Stimulated activated CD4-positive, alpha-beta T cell treated with anti-CD3 and anti-CD28 coated beads, Interleukin-12 subunit alpha, Interleukin-12 subunit beta, amount 100 ng/mL, for 4 hours (primary cell): Measurements from ENCODE around the gene CYS1.
"Not testable (repeated sequence)": the region's sequence is repeated elsewhere in the genome, so short reads cannot be mapped to it uniquely, and the experiment has no call there.

Experiments
- DNase-seq: peaks from one replicate; pipeline ENCODE4 v3.0.0-alpha.2; 2020

CYS1 gene

GRCh38 chr2:10045561-10046355, 34.5 kb downstream of the CYS1 start:
- DNase-seq, result no peak

DNA sequence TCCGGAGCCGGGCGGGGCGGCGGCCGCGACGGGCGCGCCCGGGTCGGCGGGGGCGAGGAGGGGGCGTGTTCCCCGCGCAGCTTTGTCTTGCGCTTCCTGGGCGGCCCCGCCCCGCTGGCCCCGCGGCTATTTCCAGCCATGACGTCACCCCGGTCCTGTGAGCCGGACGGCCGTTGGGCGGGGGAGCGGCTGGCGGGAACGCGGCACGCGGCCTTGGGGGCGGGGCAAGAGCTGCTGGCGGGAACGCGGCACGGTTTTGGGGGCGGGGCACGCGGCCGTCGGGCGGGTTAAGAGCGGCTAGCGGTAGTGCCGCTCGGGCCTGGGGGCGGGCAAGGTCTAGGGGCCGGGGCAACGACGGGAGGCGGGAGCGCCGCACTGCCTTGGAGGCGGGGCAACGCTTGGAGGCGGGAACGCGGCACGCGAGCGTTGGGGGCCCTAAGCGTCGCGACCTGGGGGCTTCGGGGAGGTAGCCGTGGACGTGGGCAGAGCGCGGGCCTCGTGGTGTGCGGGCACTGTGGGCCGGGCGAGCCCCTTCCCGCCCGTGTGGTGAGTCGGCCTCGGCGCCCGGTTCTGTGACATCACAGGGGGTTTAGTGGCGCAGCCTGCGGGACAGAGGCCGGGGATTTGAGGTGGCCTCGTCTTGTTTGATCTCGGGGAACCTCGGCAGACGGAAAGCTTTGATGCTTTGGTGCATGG, 36.2 kb downstream of the CYS1 start:
- peak; percentile 99 for DNase-seq

- peak; percentile 78 for DNase-seq
These were observed 36.8 kb downstream of the CYS1 start, which contains the start of gene KLF11 for GRCh38 chr2:10043256-10043905. TSS of gene KLF11 (plus strand) at chr2:10043550. CDS start at chr2:10043717, 167 bp downstream.

- DNase-seq, result peak; percentile 18
These were observed 37.7 kb downstream of the CYS1 start for GRCh38 chr2:10042301-10043161.

GRCh38 chr2:10041711-10042110, 38.5 kb downstream of the CYS1 start:
- no peak for DNase-seq

DNA sequence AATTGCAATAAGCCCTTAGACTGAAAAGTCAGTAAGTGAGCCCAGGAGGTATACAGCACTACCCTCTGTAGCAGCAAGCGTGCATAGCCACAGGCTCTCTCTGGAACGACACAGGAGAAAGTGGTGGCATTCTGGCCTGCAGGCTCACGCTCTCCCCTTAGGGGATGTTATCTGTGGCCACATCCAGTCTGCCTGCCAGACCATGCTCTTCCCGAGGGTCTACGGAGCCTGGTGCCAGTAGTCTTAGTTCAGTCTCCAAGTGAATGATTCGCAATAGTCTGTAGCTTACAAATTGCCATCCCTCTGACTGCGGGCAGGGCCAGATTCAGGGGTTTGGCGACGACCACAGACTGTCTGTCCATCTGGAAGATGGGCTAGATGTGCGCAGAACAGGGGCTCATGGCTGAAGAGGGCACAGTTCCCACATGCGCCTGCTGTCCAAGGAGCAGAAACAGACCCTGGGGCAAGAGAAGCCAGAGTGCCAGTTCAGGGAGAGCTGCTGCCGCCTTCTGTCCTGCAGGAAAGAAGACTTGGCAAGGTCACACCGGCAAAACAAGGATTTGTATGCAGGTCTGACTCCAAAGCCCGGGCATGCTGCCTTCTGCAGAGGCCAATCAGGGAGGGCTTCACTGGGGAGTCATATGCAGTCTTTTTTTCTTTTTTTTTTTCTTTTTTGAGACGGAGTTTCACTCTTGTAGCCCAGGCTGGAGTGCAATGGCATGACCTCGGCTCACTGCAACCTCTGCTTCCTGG, 40.4 kb downstream of the CYS1 start:
- DNase-seq, result no peak

- DNase-seq, result no peak
These were observed 41.5 kb downstream of the CYS1 start for GRCh38 chr2:10038716-10039115.

DNA sequence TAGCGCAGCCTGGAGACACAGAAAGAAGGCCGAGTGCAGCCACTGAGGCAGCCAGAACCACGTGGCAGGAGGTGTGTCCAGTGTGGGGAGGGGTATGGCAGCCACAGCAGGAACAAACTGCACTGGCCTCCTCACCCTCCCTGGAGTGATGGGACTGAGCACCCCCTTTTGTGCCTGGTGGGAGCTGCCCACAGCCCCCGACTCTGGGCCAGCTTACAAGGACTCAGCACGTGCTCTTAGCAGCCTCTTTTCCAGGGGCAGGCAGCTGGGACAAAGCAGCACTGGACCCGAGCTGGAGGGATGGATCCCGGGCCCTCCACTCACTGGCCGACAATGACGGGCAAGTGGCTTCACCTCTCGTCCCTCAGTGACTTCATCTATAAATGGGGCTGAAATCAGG, 42.1 kb downstream of the CYS1 start:
- DNase-seq, result no peak

GRCh38 chr2:10036095-10036884, 43.9 kb downstream of the CYS1 start:
- DNase-seq, result no peak

GRCh38 chr2:10035633-10036032, 44.6 kb downstream of the CYS1 start:
- DNase-seq, result no peak

GRCh38 chr2:10035053-10035422, 45.2 kb downstream of the CYS1 start:
- DNase-seq, result no peak

DNA sequence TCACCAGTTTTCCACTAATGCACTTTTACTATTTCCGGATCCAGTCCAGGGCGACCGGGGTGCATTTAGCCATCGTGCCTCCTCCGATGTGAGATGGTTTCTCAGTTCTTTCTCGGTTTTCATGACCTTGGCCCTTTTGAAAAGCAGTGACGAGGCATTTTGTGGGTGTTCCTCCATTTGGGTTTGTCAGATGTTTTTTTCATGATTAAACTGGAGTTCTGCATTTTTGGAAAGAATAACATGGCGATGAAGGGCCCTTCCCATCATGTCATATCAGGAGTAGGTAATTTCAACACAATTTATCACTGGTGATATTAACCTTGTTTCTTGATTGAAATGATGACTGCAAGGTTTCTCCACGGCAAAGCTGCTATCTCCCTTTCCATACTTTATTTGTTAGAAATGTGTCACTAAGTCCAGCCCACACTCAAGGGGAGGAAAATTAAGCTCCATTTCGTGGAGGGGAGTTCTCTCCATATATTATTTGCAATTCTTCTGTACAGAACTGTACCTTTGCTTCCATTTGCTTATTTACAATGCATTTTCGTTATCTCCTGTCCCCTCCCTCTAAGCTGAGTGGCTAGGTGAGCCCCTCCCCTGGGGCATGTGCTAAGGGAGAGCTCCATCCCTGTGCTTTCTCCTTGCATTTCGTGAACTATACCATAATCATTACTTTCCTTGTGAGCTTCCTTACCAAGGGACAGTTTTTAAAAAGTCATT, 45.7 kb downstream of the CYS1 start:
- DNase-seq, result no peak

DNA sequence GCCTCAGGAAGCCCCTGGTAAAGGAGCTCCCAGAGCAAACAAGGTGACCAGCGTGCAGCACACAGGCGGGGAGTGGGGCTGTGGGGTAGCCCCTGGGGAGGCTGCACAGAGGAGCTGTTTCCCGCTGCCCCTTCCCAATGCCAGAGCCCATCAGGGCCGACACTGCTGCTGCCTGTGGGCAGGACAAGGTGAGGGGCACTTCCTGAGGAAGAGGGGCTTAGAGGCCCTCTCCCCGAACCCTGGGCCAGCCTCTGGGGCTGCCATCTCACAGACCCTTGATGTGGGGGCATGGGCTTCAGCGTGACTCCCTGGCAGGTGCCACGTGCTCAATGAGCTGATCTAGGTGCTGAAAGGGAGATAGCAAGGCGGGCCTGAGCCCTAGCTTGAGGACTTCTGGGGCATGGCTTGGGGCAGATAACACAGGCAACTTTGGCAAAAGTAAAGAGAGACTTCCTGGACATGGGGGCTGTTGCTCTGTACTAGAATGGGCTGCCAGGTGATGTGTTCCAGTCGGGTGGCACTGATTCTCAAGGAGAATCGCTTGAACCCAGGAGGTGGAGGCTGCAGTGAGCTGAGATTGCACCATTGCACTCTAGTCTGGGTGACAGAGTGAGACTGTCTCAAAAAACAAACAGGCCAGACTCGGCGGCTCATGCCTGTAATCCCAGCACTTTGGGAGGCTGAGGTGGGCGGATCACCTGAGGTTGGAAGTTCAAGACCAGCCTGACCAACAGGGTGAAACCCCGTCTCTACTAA, 46.8 kb downstream of the CYS1 start:
- DNase-seq, result no peak

DNA sequence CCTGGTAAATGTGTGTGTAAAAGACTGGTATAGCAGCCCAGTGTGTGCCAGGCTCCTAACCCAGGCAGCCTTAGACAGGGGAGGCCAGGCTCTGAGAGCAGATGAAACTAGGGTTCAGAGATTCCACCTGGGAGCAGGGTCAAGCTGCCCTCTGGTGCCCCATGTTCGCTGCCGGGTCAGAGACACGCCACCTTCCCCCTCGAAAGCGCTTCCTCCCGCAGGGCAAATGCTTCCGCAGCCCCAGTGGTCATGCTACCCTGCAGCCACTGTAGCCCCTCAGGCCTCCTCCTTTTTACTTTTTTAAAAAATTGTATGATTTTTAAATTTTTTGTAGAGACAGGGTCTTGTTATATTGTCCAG, 47.5 kb downstream of the CYS1 start:
- no peak for DNase-seq

DNA sequence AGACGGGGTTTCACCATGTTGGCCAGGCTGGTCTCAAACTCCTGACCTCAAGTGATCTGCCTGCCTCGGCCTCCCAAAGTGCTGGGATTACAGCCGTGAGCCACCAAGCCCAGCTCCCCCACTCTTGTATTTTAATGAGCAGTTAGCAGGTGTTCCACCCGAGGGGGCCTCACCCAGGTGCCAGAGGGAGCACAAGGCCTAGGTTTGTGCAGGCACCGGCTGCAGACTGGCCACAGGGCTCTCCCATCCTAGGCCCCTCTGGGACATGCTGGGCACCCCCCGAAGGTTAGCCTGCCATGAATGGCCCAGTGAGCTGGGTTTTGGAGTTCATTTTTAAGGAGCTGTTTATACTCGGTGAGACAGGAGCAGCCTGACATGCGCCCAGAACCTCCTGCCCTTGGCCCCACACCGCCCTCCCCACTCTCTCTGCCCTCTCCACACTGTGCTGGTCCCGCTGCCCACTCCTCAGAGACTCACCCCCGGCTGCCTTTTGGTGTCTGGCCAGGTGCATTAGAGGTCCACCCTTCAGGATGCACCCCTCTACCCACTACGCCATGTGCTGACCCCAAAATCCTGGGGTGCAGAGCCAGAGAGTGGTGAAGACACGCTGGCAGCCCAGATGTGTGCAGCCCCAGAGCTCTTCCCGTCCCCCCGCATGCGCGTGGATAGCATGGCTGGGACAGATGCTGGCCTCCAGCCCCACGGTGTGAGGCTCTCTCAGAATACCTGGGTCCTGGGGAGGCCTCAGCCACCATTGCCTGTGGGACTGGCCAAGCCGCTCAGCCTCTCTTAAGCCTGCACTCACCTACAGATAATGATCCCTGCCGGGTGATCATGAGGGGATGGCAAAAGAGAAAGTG, 48.1 kb downstream of the CYS1 start:
- no peak for DNase-seq

GRCh38 chr2:10030798-10031197, 49.4 kb downstream of the CYS1 start:
- not testable (repeated sequence) for DNase-seq

DNA sequence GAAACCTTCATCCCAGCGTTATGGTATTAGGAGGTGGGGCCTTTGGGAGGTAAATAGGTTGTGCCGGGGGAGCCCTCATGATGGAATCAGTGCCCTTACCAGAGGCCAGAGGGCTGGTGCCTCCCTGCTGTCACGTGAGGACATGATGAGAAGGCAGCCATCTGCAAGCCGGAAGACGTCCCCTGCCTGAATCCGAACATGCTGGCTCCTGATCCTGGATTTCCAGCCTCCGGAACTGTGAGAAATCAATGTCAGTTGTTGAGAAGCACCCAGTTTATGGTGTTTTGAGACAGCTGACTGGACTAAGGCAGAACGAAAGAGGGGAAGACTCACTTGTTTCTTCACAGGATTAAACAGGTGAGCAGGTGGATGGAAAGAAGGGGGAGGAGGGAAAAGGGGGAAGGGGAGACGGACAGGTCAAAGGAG, 49.9 kb downstream of the CYS1 start:
- DNase-seq, result no peak

DNA sequence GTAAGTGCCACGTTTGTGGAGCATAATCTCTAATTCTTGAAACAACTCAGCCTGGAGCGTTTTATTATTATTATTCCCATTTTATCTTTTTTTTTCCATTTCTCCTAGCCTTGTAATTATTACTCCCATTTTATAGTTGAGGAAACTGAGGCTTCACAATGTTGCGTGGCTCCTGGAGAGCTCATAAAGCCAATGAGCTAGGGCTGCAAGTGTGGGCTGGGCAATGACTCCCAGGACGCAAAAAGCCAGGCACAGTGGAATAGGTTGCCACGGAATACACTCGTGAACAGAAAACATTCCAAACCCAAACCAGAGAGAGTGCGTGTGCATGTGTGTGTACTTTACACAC, 50.4 kb downstream of the CYS1 start:
- DNase-seq, result no peak
